Lower leg skin (tissue), 3 donors: ENCODE results near the gene HK1.

Experiments used
- CTCF ChIP-seq, 3 donors: fragments of 450-650 bp; IDR thresholded peaks; one replicate each; pipeline ENCODE4 v1.5.1; 2016; ENCODE audit warnings: antibody characterized with exemption in 3 of 3, mild to moderate bottlenecking in 3 of 3, moderate library complexity in 2 of 3
- POLR2A ChIP-seq, 2 donors: fragments of 450-650 bp; IDR thresholded peaks; one replicate each; pipeline ENCODE4 v1.6.1; 2016 to 2017; ENCODE audit warnings: antibody characterized with exemption in 2 of 2, mild to moderate bottlenecking in 1 of 2, moderate library complexity in 1 of 2

GRCh38 chr10:69408318-69409175, 130.3 kb downstream of the HK1 start:
- TF ChIP-seq CTCF (IDR thresholded peaks at IDR 0.05), result no peak
- no peak for TF ChIP-seq POLR2A (IDR thresholded peaks at IDR 0.05)
